Vagina (tissue), 2 donors: ENCODE results near the gene STX7.

Experiments used
- POLR2A ChIP-seq, 2 donors: fragments of 450-650 bp; IDR thresholded peaks; one replicate each; pipeline ENCODE4 v1.6.1; 2017; ENCODE audit warnings: antibody characterized with exemption in 2 of 2, mild to moderate bottlenecking in 2 of 2, moderate library complexity in 2 of 2
- TF ChIP-seq, protein P1 (sequence below), 3 experiments: fragments of 450-650 bp in 2 of 3; fragments of 200-600 bp in 1 of 3; sonication (generic) in 1 of 3; IDR thresholded peaks; one replicate each; pipeline ENCODE4 v1.5.1; 2017 to 2019; ENCODE audit warnings: antibody characterized with exemption in 3 of 3, mild to moderate bottlenecking in 2 of 3, moderate library complexity in 2 of 3

DNA sequence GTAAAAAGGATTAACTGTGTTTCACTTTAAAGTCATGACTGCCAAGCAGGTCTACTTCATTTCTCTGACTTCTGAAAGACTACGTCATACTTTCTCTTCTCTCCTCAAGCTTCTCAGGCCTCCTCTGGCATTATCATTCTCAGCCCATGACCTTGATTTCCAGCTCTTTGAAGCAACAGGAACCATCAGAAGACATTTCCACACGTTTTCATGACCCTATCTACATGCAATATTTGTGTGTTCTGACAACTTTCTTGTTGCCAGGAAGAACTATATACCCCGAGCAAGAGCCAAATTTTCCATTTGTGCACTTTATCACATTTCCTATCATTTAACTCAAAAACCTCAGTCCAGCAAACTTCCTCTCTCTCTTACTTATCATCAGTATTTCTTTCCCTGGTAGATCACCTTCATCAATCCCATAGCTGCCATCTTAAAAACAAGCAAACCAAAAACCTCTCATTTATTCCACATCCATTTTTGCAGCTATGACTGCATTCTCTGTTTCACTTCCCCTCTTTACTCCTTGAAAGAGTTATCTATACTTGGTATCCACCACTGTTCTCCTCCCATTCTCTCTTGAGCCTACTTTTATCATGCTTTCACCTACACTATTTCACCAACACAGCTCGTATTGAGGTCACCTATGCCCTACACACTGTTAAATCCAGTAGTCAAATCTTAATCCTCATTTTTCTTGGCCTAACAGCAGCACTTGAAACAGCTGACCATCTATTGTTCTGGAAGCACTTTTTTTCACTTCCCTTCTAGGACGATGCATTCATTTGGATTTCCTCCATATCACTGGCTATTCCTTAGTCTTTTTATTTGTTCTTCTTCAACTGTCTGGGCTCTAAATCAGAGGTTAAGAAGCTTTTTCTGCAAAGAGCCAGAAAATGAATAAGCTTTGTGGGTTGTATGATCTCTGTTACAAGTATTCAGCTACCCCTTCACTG lies 47.1 kb downstream of the STX7 start:
- TF ChIP-seq POLR2A (IDR thresholded peaks at IDR 0.05) = no peak
- TF ChIP-seq, protein P1, sequence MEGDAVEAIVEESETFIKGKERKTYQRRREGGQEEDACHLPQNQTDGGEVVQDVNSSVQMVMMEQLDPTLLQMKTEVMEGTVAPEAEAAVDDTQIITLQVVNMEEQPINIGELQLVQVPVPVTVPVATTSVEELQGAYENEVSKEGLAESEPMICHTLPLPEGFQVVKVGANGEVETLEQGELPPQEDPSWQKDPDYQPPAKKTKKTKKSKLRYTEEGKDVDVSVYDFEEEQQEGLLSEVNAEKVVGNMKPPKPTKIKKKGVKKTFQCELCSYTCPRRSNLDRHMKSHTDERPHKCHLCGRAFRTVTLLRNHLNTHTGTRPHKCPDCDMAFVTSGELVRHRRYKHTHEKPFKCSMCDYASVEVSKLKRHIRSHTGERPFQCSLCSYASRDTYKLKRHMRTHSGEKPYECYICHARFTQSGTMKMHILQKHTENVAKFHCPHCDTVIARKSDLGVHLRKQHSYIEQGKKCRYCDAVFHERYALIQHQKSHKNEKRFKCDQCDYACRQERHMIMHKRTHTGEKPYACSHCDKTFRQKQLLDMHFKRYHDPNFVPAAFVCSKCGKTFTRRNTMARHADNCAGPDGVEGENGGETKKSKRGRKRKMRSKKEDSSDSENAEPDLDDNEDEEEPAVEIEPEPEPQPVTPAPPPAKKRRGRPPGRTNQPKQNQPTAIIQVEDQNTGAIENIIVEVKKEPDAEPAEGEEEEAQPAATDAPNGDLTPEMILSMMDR (IDR thresholded peaks at IDR 0.05) = no peak
